GM13977 (cell line): ENCODE measurements around the gene PTP4A2.
"Not testable (repeated sequence)": the region's sequence is repeated elsewhere in the genome, so short reads cannot be mapped to it uniquely, and the experiment has no call there.

Experiments
- DNase-seq: peaks from one replicate; pipeline ENCODE4 v3.0.0; 2012; ENCODE audit warnings: low spot score
- CTCF ChIP-seq: IDR thresholded peaks from 2 replicates; pipeline ENCODE4 v1.5.1; 2012; ENCODE audit warnings: mild to moderate bottlenecking, control low read depth; ENCODE audit not compliant: insufficient read depth; ENCODE audit errors: extremely low read depth, missing control alignments
- in situ Hi-C: fragments of 300-500 bp; cut with MboI; formaldehyde crosslinking; loops from one replicate; pipeline ENCODE4 v1.12.0; 2022; ENCODE audit warnings: low sequenced_read_pairs, low pct_unique_long_range_greater_than_20kb, mixed read lengths, inconsistent platforms; ENCODE audit not compliant: unreplicated experiment

Gene PTP4A2

DNA sequence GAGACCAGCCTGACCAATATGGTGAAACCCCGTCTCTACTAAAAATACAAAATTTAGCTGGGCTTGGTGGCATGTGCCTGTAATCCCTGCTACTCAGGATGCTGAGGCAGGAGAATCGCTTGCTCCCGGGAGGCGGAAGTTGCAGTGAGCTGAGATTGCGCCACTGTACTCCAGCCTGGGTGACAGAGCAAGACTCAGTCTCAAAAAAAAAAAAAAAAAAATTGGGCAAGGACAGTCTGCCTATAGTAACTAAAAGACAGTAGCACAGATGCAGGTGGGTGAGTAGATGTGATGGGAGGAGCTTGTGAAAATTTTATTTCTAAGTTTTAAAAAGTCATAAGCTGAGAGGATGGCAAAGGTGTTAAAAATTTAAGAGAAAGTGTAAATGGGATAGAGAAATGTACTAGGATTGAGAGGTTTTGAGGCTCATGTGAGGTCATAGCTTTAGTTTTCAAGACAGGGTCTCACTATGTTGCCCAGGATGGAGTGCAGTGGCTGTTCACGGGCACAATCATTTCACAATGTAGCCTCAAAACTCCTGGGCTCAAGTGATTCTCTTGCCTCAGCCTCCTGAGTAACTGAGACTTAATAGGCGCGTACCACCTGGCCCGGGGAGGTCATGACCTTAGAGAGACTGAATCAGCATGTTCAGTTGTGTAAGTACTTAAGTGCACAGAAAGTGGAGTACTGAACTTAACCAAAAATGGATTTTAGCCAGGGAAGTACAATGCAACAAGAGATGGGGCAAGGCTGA, 33.7 kb downstream of the PTP4A2 start:
- in situ Hi-C loops = no loop called here
- DNase-seq = no peak
- no peak for TF ChIP-seq CTCF

GRCh38 chr1:31902510-31902860, 35.7 kb downstream of the PTP4A2 start:
- in situ Hi-C loops = no loop called here
- TF ChIP-seq CTCF = no peak
- no peak for DNase-seq

- no peak for TF ChIP-seq CTCF
- DNase-seq = no peak
- in situ Hi-C loops = no loop called here
Measured at GRCh38 chr1:31901838-31902509, 36.2 kb downstream of the PTP4A2 start.

GRCh38 chr1:31900790-31901189, 37.4 kb downstream of the PTP4A2 start:
- no peak for DNase-seq
- no peak for TF ChIP-seq CTCF
- in situ Hi-C loops = no loop called here

DNA sequence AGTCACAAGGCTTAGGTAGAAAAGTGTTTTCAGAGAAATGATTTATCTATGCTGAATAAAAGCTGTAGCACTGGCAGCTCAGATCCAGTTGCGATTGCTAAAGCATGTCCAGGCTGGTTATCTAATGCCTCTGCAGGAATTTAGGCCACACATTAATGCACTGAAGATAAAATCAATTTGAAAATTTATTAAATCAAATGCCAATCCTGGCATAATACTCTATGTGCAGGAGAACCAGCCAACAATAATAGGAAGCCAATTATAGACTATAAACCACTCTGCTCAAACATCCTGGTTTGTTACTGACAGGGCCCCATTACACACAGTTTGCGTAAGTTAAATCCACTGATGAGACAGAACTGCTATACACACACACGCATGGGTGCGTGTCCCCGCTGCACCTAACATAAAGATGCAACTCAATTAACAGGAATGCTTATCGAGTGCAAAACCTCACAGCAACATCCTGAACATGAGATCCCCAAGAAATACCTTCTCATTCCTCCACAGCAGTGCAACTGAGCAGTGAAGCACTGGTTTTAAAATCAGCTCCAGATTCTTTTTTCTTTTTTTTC, 40.6 kb downstream of the PTP4A2 start:
- no peak for DNase-seq
- in situ Hi-C loops = no loop called here
- TF ChIP-seq CTCF = no peak

DNA sequence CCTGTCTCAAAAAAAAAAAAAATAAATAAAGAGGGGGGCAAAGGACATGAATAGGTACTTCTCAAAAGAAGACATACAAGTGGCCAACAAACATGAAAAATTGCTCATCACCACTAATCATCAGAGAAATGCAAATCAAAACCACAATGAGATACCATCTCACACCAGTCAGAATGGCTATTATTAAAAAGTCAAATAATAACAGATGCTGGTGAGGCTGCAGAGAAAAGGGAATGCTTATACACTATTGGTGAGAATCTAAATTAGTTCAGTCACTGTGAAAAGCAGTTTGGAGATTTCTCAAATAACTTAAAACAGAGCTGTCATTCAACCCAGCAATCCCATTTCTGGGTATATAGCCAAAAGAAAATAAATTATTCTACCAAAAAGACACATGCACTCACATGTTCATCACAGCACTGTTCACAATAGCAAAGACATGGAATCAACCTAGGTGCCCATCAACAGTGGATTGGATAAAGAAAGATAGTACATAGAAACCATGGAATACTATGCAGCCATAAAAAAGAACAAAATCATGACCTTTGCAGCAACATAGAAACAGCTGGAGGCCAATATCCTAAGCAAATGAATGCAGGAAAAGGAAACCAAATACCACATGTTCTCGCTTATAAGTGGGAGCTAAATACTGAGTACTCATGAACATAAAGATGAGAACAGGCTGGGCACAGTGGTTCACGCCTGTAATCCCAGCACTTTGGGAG, 42.5 kb downstream of the PTP4A2 start:
- in situ Hi-C loops, DNase-seq: not testable (repeated sequence)
